ENCODE results near the gene AGR3. TPM values are rescaled to one million over a fixed set of nuclear protein-coding genes. Genes with fewer than 3 reads are reported as not detected.

AGR3 gene
- total RNA-seq, 4 donors from 2014 or later, result not detected

DNA sequence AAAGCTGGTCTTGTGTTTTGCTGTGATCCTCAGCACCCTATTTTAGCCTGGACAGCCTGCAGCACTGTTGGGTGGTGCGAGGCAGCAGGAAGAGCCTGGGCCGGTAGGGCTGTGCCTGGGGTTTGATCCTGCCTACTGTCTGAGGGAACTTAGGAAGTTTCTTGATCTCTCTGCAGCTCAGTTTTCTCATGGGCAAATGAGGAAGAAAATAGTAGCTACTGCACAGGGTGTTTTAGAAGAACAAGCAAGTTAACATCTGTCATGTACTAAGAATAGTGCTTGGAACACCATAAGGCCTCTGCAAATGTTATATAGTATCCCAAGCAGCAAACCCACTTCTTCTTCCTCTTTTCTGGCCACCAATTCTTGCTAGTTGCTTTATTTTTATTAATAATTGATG, 65.0 kb downstream of the AGR3 start:
- ATAC-seq (ENCODE audit: low FRiP score) (no peak), DNase-seq (ENCODE audit: low spot score) (no peak)
- TF ChIP-seq, protein P1, sequence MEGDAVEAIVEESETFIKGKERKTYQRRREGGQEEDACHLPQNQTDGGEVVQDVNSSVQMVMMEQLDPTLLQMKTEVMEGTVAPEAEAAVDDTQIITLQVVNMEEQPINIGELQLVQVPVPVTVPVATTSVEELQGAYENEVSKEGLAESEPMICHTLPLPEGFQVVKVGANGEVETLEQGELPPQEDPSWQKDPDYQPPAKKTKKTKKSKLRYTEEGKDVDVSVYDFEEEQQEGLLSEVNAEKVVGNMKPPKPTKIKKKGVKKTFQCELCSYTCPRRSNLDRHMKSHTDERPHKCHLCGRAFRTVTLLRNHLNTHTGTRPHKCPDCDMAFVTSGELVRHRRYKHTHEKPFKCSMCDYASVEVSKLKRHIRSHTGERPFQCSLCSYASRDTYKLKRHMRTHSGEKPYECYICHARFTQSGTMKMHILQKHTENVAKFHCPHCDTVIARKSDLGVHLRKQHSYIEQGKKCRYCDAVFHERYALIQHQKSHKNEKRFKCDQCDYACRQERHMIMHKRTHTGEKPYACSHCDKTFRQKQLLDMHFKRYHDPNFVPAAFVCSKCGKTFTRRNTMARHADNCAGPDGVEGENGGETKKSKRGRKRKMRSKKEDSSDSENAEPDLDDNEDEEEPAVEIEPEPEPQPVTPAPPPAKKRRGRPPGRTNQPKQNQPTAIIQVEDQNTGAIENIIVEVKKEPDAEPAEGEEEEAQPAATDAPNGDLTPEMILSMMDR (IDR thresholded peaks at IDR 0.05), result no peak

GRCh38 chr7:16815001-16815400, 66.8 kb downstream of the AGR3 start:
- TF ChIP-seq, protein P1 (IDR thresholded peaks at IDR 0.05), result no peak
- DNase-seq (ENCODE audit: low spot score) (no peak), ATAC-seq (ENCODE audit: low FRiP score) (no peak)

DNA sequence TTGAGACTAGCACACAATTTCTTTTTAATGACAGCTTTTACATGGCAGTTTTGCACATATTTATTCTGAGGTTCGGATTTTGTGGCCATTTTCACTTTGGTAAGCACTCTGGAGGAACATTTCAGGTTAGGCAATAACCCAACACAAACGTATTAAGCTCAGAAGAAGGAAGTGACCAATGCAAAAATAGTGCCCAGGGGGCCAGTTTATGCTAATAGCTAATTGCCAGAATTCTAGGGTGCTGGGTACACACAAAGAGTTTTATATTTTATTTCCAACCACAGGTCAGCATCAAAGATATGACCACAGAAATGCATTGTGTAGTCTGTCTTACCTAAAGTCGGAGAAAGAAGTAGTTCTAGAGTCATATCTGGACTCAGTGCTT, 68.6 kb downstream of the AGR3 start:
- DNase-seq (ENCODE audit: low spot score), result no peak
- ATAC-seq (ENCODE audit: low FRiP score), result no peak
- TF ChIP-seq, protein P1 (IDR thresholded peaks at IDR 0.05), result no peak

DNA sequence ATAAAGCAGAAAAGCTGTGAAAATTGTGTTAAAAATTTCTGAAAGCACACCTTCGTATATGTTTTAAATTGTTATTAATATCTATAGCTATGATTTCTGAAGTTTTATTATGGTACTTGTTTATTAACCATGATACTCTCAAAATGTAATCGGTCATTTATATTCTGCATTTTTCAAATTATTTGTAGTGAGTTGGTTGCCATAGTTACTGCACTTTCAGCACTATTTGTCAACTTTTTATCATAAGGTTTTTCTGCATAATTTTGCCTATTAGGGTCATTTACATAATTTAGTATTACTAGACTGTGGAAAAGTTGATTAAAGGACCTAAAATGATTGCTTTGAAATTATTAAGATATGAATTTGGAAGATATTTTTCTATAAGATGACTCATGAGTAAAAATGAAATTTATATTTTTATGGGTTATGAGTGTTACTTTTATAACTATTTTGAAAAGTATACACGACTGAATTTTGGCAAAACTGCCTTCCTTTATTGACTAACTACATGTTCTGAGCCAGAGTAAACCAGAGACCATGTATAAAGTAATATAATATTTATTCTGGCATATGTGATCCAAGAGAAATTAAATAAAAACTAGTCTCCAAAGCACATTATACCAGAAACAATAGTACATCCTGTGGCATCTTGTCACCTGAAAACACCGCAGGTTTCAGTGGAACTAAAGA, 69.1 kb downstream of the AGR3 start:
- DNase-seq (ENCODE audit: low spot score), result no peak
- no peak for ATAC-seq (ENCODE audit: low FRiP score)
- TF ChIP-seq, protein P1 (IDR thresholded peaks at IDR 0.05), result no peak

- DNase-seq (ENCODE audit: low spot score) (no peak), ATAC-seq (ENCODE audit: low FRiP score) (no peak)
- TF ChIP-seq, protein P1 (IDR thresholded peaks at IDR 0.05), result no peak
These were observed 70.2 kb downstream of the AGR3 start for GRCh38 chr7:16811551-16811950.

DNA sequence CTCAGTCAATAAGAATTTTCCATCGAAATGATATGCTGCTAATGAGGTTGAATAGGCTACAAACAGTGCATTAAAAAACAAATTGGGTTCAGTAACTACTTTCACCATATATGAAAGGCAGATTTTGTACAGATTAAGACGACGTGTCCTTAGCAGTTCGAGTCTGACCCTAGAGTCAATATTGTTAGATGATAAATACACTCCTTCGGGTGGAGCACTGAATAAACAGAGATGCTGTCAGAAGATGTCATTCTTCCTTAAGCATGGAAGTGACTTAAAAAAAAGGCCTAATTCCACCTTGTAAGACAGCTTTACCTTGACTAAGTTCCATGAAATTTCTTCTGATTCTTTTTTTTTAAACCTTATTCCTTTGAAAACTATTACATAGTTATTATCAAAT, 71.2 kb downstream of the AGR3 start:
- no peak for DNase-seq (ENCODE audit: low spot score)
- no peak for ATAC-seq (ENCODE audit: low FRiP score)
- TF ChIP-seq, protein P1 (IDR thresholded peaks at IDR 0.05), result no peak

GRCh38 chr7:16810112-16810511, 71.7 kb downstream of the AGR3 start:
- DNase-seq (ENCODE audit: low spot score), result no peak
- TF ChIP-seq, protein P1 (IDR thresholded peaks at IDR 0.05), result no peak
- no peak for ATAC-seq (ENCODE audit: low FRiP score)
